H1 (cell line): ENCODE data around the gene P4HB. TPM values are rescaled to one million over a fixed set of nuclear protein-coding genes. Genes with fewer than 3 reads are reported as not detected.

Source experiments
- ASH2L ChIP-seq: fragments of 200-600, 300-600 bp; sonication (generic); IDR thresholded peaks from one replicate; pipeline ENCODE4 v1.7.1; 2017; ENCODE audit warnings: low read length
- CEBPB ChIP-seq: IDR thresholded peaks from 2 replicates; pipeline ENCODE4 v1.6.1; 2012; ENCODE audit warnings: low read depth, low read length
- KDM1A ChIP-seq: fragments of 200-600, 300-600 bp; sonication (generic); IDR thresholded peaks from 2 replicates; pipeline ENCODE4 v1.7.1; 2016; ENCODE audit warnings: mild to moderate bottlenecking, low read length, borderline replicate concordance
- POLR2A ChIP-seq, 2 experiments: IDR thresholded peaks; 1 replicate in 1 of 2; 2 replicates in 1 of 2; pipeline ENCODE4 v1.6.1; 2011; ENCODE audit warnings: low read depth in 2 of 2, low read length in 2 of 2, mild to moderate bottlenecking in 2 of 2; ENCODE audit errors: control extremely low read depth in 1 of 2
- POLR2AphosphoS5 ChIP-seq: IDR thresholded peaks from 2 replicates; pipeline ENCODE4 v1.6.1; 2011; ENCODE audit warnings: low read depth, low read length
- SP4 ChIP-seq: IDR thresholded peaks from 2 replicates; pipeline ENCODE4 v1.6.1; 2012; ENCODE audit warnings: low read length, inconsistent platforms
- SRF ChIP-seq: IDR thresholded peaks from 2 replicates; pipeline ENCODE4 v1.6.1; 2011; ENCODE audit warnings: mild to moderate bottlenecking, low read depth, low read length, moderate library complexity
- SUZ12 ChIP-seq: fragments of 200-600 bp; sonication (generic); IDR thresholded peaks from 2 replicates; pipeline ENCODE4 v1.6.1; 2012; ENCODE audit warnings: mild to moderate bottlenecking, inconsistent platforms, low read length, moderate library complexity, mixed read lengths
- TAF1 ChIP-seq: IDR thresholded peaks from 2 replicates; pipeline ENCODE4 v1.6.1; 2011; ENCODE audit warnings: mild to moderate bottlenecking, low read depth, low read length
- polyA plus RNA-seq, 7 experiments: library from polyadenylated mRNA; depleted of rRNA in 3 of 7; stranded (reverse) in 5 of 7; unstranded in 2 of 7; fragments of >200 nt in 5 of 7; fragments of 200-250 nt in 2 of 7; gene quantifications; 1 replicate in 5 of 7; 2 replicates in 1 of 7; 4 replicates in 1 of 7; pipeline versions ENCODE4 v1.2.1 to v1.2.3, GENCODE V29; 2011 to 2013; ENCODE audit warnings: missing spikeins in 2 of 7, mixed read lengths in 2 of 7
- total RNA-seq: library from RNA; stranded (reverse); fragmentation: NEBNext Ultra II Directional; extraction: Animal tissue kit (Norgen Biotek cat#: 25700); gene quantifications from 2 replicates; pipeline ENCODE4 v1.2.1, GENCODE V29; 2021
- TF ChIP-seq, protein P1 (sequence below): fragments of 300-600 bp; sonication (generic); IDR thresholded peaks from 2 replicates; pipeline ENCODE4 v1.7.1; 2012; ENCODE audit warnings: low read length, moderate library complexity, mild to moderate bottlenecking, inconsistent platforms; ENCODE audit not compliant: insufficient replicate concordance
- TF ChIP-seq, protein P2 (sequence below): IDR thresholded peaks from 2 replicates; pipeline ENCODE4 v1.6.1; 2011; ENCODE audit warnings: low read depth, mild to moderate bottlenecking, low read length; ENCODE audit not compliant: insufficient read depth

P4HB gene
- total and polyA plus RNA-seq, 2 of the 8 experiments (the other 6 are each of a cell fraction or from before 2014, with no cell fraction given), result 41.4 to 379 TPM

DNA sequence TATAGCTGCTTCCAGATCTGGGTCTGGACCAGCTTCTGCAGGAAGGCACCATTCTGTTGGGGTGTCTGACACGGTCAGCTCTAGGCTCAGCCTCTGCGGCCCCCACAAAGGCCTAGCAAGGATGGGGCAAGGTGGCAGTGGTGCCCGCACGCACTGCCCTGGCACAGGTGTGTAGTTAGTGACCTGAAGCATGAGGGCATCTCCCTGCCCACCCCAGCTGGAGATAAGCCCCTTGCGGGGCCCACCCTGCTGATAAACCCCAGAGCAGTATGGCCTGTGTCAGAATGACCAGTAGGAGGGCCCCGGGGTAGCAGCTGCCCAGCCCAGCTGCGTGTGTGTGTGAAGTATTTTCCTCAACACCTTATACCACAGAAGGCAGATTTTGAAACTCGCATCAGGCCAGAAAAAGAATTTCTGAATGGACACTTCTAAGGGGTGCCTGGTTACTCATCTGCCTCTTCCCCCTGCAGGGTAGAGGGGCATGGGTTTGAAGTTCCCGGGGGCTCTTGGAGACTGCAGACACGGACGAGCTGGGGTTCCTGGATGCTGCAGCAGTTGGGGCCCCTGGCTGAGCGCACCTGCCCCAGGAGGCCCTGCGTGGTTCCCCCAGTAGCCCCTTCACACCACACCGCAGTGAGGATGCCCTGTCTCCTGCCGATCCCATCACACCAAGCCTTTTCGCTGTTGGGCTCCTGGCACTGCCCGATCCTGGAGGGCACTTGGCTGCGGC is 6.3 kb upstream of the P4HB start (continued):
- TF ChIP-seq, protein P1, sequence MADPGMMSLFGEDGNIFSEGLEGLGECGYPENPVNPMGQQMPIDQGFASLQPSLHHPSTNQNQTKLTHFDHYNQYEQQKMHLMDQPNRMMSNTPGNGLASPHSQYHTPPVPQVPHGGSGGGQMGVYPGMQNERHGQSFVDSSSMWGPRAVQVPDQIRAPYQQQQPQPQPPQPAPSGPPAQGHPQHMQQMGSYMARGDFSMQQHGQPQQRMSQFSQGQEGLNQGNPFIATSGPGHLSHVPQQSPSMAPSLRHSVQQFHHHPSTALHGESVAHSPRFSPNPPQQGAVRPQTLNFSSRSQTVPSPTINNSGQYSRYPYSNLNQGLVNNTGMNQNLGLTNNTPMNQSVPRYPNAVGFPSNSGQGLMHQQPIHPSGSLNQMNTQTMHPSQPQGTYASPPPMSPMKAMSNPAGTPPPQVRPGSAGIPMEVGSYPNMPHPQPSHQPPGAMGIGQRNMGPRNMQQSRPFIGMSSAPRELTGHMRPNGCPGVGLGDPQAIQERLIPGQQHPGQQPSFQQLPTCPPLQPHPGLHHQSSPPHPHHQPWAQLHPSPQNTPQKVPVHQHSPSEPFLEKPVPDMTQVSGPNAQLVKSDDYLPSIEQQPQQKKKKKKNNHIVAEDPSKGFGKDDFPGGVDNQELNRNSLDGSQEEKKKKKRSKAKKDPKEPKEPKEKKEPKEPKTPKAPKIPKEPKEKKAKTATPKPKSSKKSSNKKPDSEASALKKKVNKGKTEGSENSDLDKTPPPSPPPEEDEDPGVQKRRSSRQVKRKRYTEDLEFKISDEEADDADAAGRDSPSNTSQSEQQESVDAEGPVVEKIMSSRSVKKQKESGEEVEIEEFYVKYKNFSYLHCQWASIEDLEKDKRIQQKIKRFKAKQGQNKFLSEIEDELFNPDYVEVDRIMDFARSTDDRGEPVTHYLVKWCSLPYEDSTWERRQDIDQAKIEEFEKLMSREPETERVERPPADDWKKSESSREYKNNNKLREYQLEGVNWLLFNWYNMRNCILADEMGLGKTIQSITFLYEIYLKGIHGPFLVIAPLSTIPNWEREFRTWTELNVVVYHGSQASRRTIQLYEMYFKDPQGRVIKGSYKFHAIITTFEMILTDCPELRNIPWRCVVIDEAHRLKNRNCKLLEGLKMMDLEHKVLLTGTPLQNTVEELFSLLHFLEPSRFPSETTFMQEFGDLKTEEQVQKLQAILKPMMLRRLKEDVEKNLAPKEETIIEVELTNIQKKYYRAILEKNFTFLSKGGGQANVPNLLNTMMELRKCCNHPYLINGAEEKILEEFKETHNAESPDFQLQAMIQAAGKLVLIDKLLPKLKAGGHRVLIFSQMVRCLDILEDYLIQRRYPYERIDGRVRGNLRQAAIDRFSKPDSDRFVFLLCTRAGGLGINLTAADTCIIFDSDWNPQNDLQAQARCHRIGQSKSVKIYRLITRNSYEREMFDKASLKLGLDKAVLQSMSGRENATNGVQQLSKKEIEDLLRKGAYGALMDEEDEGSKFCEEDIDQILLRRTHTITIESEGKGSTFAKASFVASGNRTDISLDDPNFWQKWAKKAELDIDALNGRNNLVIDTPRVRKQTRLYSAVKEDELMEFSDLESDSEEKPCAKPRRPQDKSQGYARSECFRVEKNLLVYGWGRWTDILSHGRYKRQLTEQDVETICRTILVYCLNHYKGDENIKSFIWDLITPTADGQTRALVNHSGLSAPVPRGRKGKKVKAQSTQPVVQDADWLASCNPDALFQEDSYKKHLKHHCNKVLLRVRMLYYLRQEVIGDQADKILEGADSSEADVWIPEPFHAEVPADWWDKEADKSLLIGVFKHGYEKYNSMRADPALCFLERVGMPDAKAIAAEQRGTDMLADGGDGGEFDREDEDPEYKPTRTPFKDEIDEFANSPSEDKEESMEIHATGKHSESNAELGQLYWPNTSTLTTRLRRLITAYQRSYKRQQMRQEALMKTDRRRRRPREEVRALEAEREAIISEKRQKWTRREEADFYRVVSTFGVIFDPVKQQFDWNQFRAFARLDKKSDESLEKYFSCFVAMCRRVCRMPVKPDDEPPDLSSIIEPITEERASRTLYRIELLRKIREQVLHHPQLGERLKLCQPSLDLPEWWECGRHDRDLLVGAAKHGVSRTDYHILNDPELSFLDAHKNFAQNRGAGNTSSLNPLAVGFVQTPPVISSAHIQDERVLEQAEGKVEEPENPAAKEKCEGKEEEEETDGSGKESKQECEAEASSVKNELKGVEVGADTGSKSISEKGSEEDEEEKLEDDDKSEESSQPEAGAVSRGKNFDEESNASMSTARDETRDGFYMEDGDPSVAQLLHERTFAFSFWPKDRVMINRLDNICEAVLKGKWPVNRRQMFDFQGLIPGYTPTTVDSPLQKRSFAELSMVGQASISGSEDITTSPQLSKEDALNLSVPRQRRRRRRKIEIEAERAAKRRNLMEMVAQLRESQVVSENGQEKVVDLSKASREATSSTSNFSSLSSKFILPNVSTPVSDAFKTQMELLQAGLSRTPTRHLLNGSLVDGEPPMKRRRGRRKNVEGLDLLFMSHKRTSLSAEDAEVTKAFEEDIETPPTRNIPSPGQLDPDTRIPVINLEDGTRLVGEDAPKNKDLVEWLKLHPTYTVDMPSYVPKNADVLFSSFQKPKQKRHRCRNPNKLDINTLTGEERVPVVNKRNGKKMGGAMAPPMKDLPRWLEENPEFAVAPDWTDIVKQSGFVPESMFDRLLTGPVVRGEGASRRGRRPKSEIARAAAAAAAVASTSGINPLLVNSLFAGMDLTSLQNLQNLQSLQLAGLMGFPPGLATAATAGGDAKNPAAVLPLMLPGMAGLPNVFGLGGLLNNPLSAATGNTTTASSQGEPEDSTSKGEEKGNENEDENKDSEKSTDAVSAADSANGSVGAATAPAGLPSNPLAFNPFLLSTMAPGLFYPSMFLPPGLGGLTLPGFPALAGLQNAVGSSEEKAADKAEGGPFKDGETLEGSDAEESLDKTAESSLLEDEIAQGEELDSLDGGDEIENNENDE, result no peak
- TF ChIP-seq POLR2A (IDR thresholded peaks at IDR 0.05; ENCODE audit: control extremely low read depth in 1 of 2, low read depth in 2 of 2, low read length in 2 of 2) (peak in 1 of 2 experiments; percentile 78; a peak in 2 of 3 replicates), SUZ12 (no peak), KDM1A (no peak), POLR2AphosphoS5 (peak; percentile 24), SP4 (no peak), CEBPB (no peak), SRF (no peak), TAF1 (no peak), ASH2L (no peak)
- TF ChIP-seq, protein P2, sequence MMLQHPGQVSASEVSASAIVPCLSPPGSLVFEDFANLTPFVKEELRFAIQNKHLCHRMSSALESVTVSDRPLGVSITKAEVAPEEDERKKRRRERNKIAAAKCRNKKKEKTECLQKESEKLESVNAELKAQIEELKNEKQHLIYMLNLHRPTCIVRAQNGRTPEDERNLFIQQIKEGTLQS, result no peak
